Measurements from ENCODE around the gene TRMT44. TPM values are rescaled to one million over a fixed set of nuclear protein-coding genes. Genes with fewer than 3 reads are reported as not detected.

TRMT44 gene
- total and polyA plus RNA-seq, 2 donors (not counting 1 experiment from before 2014, with no cell fraction given), result 13.3 to 37.4 TPM

GRCh38 chr4:8522160-8523120 is 81.9 kb downstream of the TRMT44 start:
- Histone ChIP-seq H3K4me2 (replicated peaks; ENCODE audit: low read depth, low read length, poor library complexity, severe bottlenecking) (no peak overlapping the region), H3K4me3 (ENCODE audit: control extremely low read depth in 1 of 5, extremely low read depth in 1 of 5, insufficient read depth in 1 of 5, low read depth in 2 of 5, low read length in 4 of 5) (no peak overlapping the region), H3K79me2 (ENCODE audit: control insufficient read depth, insufficient read depth, low read length) (no peaks in the 10 kb centered on the region), H3K36me3 (replicated peaks in 1 of 2; ENCODE audit: control extremely low read depth in 1 of 2, control insufficient read depth in 1 of 2, extremely low read depth in 1 of 2, insufficient read depth in 2 of 2, low read length in 1 of 2) (no peaks in the 10 kb centered on the region), H3K4me1 (ENCODE audit: control insufficient read depth in 2 of 2, insufficient read depth in 2 of 2, low read length in 2 of 2) (no peaks in the 10 kb centered on the region), H3K9me3 (ENCODE audit: control extremely low read depth in 1 of 3, control insufficient read depth in 2 of 3, insufficient read depth in 1 of 3, low read length in 2 of 3) (peaks cover 0 to 16% (median 6%) of the 10 kb centered on the region in 3 donors), H4K20me1 (ENCODE audit: control insufficient read depth, insufficient read depth, low read length, poor library complexity, severe bottlenecking) (no peaks in the 10 kb centered on the region), H2AFZ (ENCODE audit: insufficient read depth, low read depth, low read length, poor library complexity, severe bottlenecking) (no peak overlapping the region), H3K9ac (ENCODE audit: low read length) (no peak overlapping the region), H3K27ac (ENCODE audit: low read length in 2 of 2) (no peak overlapping the region), H3K27me3 (replicated peaks in 1 of 4; ENCODE audit: control extremely low read depth in 1 of 4, control insufficient read depth in 3 of 4, insufficient read depth in 4 of 4, low read length in 3 of 4) (no peaks in the 10 kb centered on the region)
- intact Hi-C loops (cut with micrococcal nuclease), result no loop called here
- ChIA-PET CTCF (no interaction called here), POLR2A (no interaction called here)
- Mint-ChIP-seq H3K27me3 (no peaks in the 10 kb centered on the region), H3K4me3 (no peak overlapping the region), H3K9me3 (ENCODE audit: insufficient read depth) (no peaks in the 10 kb centered on the region), H3K4me1 (no peaks in the 10 kb centered on the region), H3K27ac (no peak overlapping the region)
- 88% methylated on average over 22 of the region's 24 CpGs for WGBS (ENCODE audit: insufficient coverage)
- no peak for ATAC-seq (ENCODE audit: low read depth)
- TF ChIP-seq EZH2 (IDR thresholded peaks at IDR 0.05; ENCODE audit: borderline replicate concordance, insufficient read depth, low read depth, low read length, poor library complexity, severe bottlenecking) (no peak), CTCF (IDR thresholded peaks at IDR 0.05) (no peak)
- no peak for DNase-seq

- Histone ChIP-seq H3K27ac (ENCODE audit: low read length in 2 of 2) (no peak overlapping the region), H4K20me1 (ENCODE audit: control insufficient read depth, insufficient read depth, low read length, poor library complexity, severe bottlenecking) (no peaks in the 10 kb centered on the region), H3K79me2 (ENCODE audit: control insufficient read depth, insufficient read depth, low read length) (no peaks in the 10 kb centered on the region), H3K4me1 (ENCODE audit: control insufficient read depth in 2 of 2, insufficient read depth in 2 of 2, low read length in 2 of 2) (no peaks in the 10 kb centered on the region), H3K27me3 (replicated peaks in 1 of 4; ENCODE audit: control extremely low read depth in 1 of 4, control insufficient read depth in 3 of 4, insufficient read depth in 4 of 4, low read length in 3 of 4) (no peaks in the 10 kb centered on the region), H3K9me3 (ENCODE audit: control extremely low read depth in 1 of 3, control insufficient read depth in 2 of 3, insufficient read depth in 1 of 3, low read length in 2 of 3) (peaks cover 0 to 16% (median 6%) of the 10 kb centered on the region in 3 donors), H3K4me3 (ENCODE audit: control extremely low read depth in 1 of 5, extremely low read depth in 1 of 5, insufficient read depth in 1 of 5, low read depth in 2 of 5, low read length in 4 of 5) (no peak overlapping the region), H2AFZ (ENCODE audit: insufficient read depth, low read depth, low read length, poor library complexity, severe bottlenecking) (no peak overlapping the region), H3K36me3 (replicated peaks in 1 of 2; ENCODE audit: control extremely low read depth in 1 of 2, control insufficient read depth in 1 of 2, extremely low read depth in 1 of 2, insufficient read depth in 2 of 2, low read length in 1 of 2) (no peaks in the 10 kb centered on the region), H3K4me2 (replicated peaks; ENCODE audit: low read depth, low read length, poor library complexity, severe bottlenecking) (no peak overlapping the region), H3K9ac (ENCODE audit: low read length) (no peak overlapping the region)
- no peak overlapping the region for H3K27ac Mint-ChIP-seq
- TF ChIP-seq EZH2 (IDR thresholded peaks at IDR 0.05; ENCODE audit: borderline replicate concordance, insufficient read depth, low read depth, low read length, poor library complexity, severe bottlenecking), result no peak
- DNase-seq (no peak), ATAC-seq (ENCODE audit: low read depth) (no peak)
- CTCF ChIA-PET, result no interaction called here
- H3K9me3 Mint-ChIP-seq (ENCODE audit: insufficient read depth), result no peaks in the 10 kb centered on the region
- H3K27me3 Mint-ChIP-seq, result no peaks in the 10 kb centered on the region
- POLR2A ChIA-PET, result no interaction called here
- intact Hi-C loops (cut with micrococcal nuclease), result no loop called here
- no peak overlapping the region for H3K4me3 Mint-ChIP-seq
- H3K4me1 Mint-ChIP-seq, result no peaks in the 10 kb centered on the region
- 83% methylated on average over 13 of the region's 13 CpGs for WGBS (ENCODE audit: insufficient coverage)
Observed at GRCh38 chr4:8523175-8523574, 82.6 kb downstream of the TRMT44 start.
